HL-60 (cell line): ENCODE results near the gene EPM2AIP1.

Experiments used
- DNase-seq, 2 experiments: peaks; one replicate each; pipeline ENCODE4 v3.0.0-alpha.2; 2010 to 2020; ENCODE audit warnings: low read depth in 1 of 2, low spot score in 1 of 2
- H3K27ac ChIP-seq: fragments of 250-450 bp; sonication (Bioruptor Pico); replicated peaks from 2 replicates; pipeline ENCODE4 v1.5.1; 2020; ENCODE audit warnings: mild to moderate bottlenecking, moderate library complexity
- H3K27me3 ChIP-seq: fragments of 250-450 bp; sonication (Bioruptor Pico); 2 replicates; pipeline ENCODE4 v1.5.1; 2021; ENCODE audit warnings: mild to moderate bottlenecking, moderate library complexity; ENCODE audit not compliant: insufficient read depth, poor library complexity, severe bottlenecking
- H3K4me3 ChIP-seq: replicated peaks from 2 replicates; pipeline ENCODE4 v1.5.1; 2011; ENCODE audit warnings: mild to moderate bottlenecking, control low read depth, low read length; ENCODE audit not compliant: insufficient read depth
- CTCF ChIP-seq: IDR thresholded peaks from one replicate; pipeline ENCODE4 v1.5.1; 2011; ENCODE audit warnings: low read length, control low read depth, inconsistent platforms; ENCODE audit not compliant: insufficient read depth
- GABPA ChIP-seq: IDR thresholded peaks from 2 replicates; pipeline ENCODE4 v1.6.1; 2012; ENCODE audit warnings: low read depth
- POLR2AphosphoS5 ChIP-seq: IDR thresholded peaks from 2 replicates; pipeline ENCODE4 v1.6.1; 2012; ENCODE audit warnings: low read depth
- REST ChIP-seq: IDR thresholded peaks from 2 replicates; pipeline ENCODE4 v1.6.1; 2012; ENCODE audit warnings: low read depth; ENCODE audit not compliant: insufficient replicate concordance
- SPI1 ChIP-seq: IDR thresholded peaks from 2 replicates; pipeline ENCODE4 v1.6.1; 2012; ENCODE audit warnings: low read depth, mild to moderate bottlenecking, borderline replicate concordance

EPM2AIP1 gene

GRCh38 chr3:37031096-37031682, 38.3 kb upstream of the EPM2AIP1 start:
- no peaks in the 10 kb centered on the region for H3K27me3 ChIP-seq
- DNase-seq: no peak
- no peak overlapping the region for H3K27ac ChIP-seq
- TF ChIP-seq SPI1 (no peak), REST (no peak), POLR2AphosphoS5 (no peak), GABPA (no peak), CTCF (no peak)
- H3K4me3 ChIP-seq: no peak overlapping the region

- no peak for TF ChIP-seq SPI1
- TF ChIP-seq REST: no peak
- H3K27ac ChIP-seq: no peak overlapping the region
- DNase-seq: no peak
- H3K4me3 ChIP-seq: no peak overlapping the region
- no peaks in the 10 kb centered on the region for H3K27me3 ChIP-seq
Measured at GRCh38 chr3:37030588-37030987, 37.7 kb upstream of the EPM2AIP1 start.

- H3K27me3 ChIP-seq: no peaks in the 10 kb centered on the region
- TF ChIP-seq SPI1 (no peak), GABPA (no peak), POLR2AphosphoS5 (no peak), REST (no peak), CTCF (no peak)
- no peak overlapping the region for H3K4me3 ChIP-seq
- DNase-seq: no peak
- H3K27ac ChIP-seq: no peak overlapping the region
Measured at GRCh38 chr3:37029516-37030163, 36.7 kb upstream of the EPM2AIP1 start.
